OCI-LY1 (cell line): ENCODE measurements around the gene CFAP43.

ENCODE experiments used
- H2AFZ ChIP-seq: fragments of 200-600 bp; sonication (generic), shearing (Covaris generic); 2 replicates; pipeline ENCODE4 v1.6.0; 2014; ENCODE audit warnings: antibody characterized with exemption, mild to moderate bottlenecking, low read length
- H3F3A ChIP-seq: fragments of 200-600 bp; sonication (generic), shearing (Covaris generic); 2 replicates; pipeline ENCODE4 v1.6.0; 2014; ENCODE audit warnings: mild to moderate bottlenecking, antibody characterized with exemption, low read length, moderate library complexity; ENCODE audit not compliant: insufficient read depth
- H3K27ac ChIP-seq: fragments of 200-600 bp; sonication (generic); 2 replicates; pipeline ENCODE4 v1.5.1; 2014; ENCODE audit warnings: low read length, mixed run types, mild to moderate bottlenecking, low read depth; ENCODE audit not compliant: poor library complexity, severe bottlenecking
- H3K27me3 ChIP-seq: fragments of 200-600 bp; sonication (generic); 2 replicates; pipeline ENCODE4 v1.6.0; 2014; ENCODE audit warnings: antibody characterized with exemption, mild to moderate bottlenecking, low read length, moderate library complexity; ENCODE audit not compliant: insufficient read depth
- H3K36me3 ChIP-seq: fragments of 200-600 bp; sonication (generic); 2 replicates; pipeline ENCODE4 v1.6.1; 2014; ENCODE audit warnings: mild to moderate bottlenecking, antibody characterized with exemption, low read length, moderate library complexity, mixed read lengths; ENCODE audit not compliant: insufficient read depth
- H3K4me1 ChIP-seq: fragments of 200-600 bp; sonication (generic); 2 replicates; pipeline ENCODE4 v1.5.1; 2014; ENCODE audit warnings: mild to moderate bottlenecking, low read length, moderate library complexity; ENCODE audit not compliant: insufficient read depth, severe bottlenecking
- H3K4me2 ChIP-seq: fragments of 200-600 bp; sonication (generic), shearing (Covaris generic); 2 replicates; pipeline ENCODE4 v1.6.1; 2014; ENCODE audit warnings: low read length
- H3K4me3 ChIP-seq: fragments of 200-600 bp; sonication (generic); 2 replicates; pipeline ENCODE4 v1.5.1; 2014; ENCODE audit warnings: low read length, low read depth, mild to moderate bottlenecking, mixed read lengths; ENCODE audit not compliant: poor library complexity, severe bottlenecking
- H3K79me2 ChIP-seq: fragments of 200-600 bp; shearing (Covaris generic); 2 replicates; pipeline ENCODE4 v1.6.1; 2016; ENCODE audit warnings: mixed run types, low read length, mixed read lengths; ENCODE audit not compliant: insufficient read depth
- H3K9ac ChIP-seq: fragments of 200-600 bp; sonication (generic), shearing (Covaris generic); 2 replicates; pipeline ENCODE4 v1.6.1; 2014; ENCODE audit warnings: mild to moderate bottlenecking, low read length, mixed read lengths
- H3K9me2 ChIP-seq: fragments of 200-600 bp; sonication (generic), shearing (Covaris generic); 2 replicates; pipeline ENCODE4 v1.6.1; 2014; ENCODE audit warnings: low read depth, mild to moderate bottlenecking, low read length, mixed read lengths
- H3K9me3 ChIP-seq: fragments of 200-600 bp; shearing (Covaris generic); 2 replicates; pipeline ENCODE4 v1.6.1; 2014; ENCODE audit warnings: low read length, mixed read lengths
- H4K20me1 ChIP-seq: fragments of 200-600 bp; sonication (generic), shearing (Covaris generic); 2 replicates; pipeline ENCODE4 v1.6.0; 2016; ENCODE audit warnings: mild to moderate bottlenecking, low read length; ENCODE audit not compliant: insufficient read depth
- CTCF ChIP-seq: fragments of 200-600 bp; sonication (generic), shearing (Covaris generic); IDR thresholded peaks from 2 replicates; pipeline ENCODE4 v1.5.1; 2017; ENCODE audit warnings: mild to moderate bottlenecking, antibody characterized with exemption, low read length, moderate library complexity, mixed read lengths
- EZH2 ChIP-seq: fragments of 200-600 bp; sonication (generic), shearing (Covaris generic); IDR thresholded peaks from 2 replicates; pipeline ENCODE4 v1.8.0; 2017; ENCODE audit warnings: borderline replicate concordance, mixed run types, mild to moderate bottlenecking, antibody characterized with exemption, low read length, moderate library complexity, mixed read lengths

Gene CFAP43

GRCh38 chr10:104277785-104278184 lies 45.6 kb upstream of the CFAP43 start:
- H3K4me2 ChIP-seq = no peak overlapping the region
- no peak overlapping the region for H2AFZ ChIP-seq
- no peaks in the 10 kb centered on the region for H3K36me3 ChIP-seq
- TF ChIP-seq CTCF (no peak), EZH2 (no peak)
- no peaks in the 10 kb centered on the region for H3K79me2 ChIP-seq
- no peaks in the 10 kb centered on the region for H3F3A ChIP-seq
- H3K27me3 ChIP-seq = no peaks in the 10 kb centered on the region
- no peak overlapping the region for H3K4me3 ChIP-seq
- no peak overlapping the region for H3K9ac ChIP-seq
- no peaks in the 10 kb centered on the region for H3K9me3 ChIP-seq
- no peaks in the 10 kb centered on the region for H3K9me2 ChIP-seq
- H3K4me1 ChIP-seq = no peaks in the 10 kb centered on the region
- no peak overlapping the region for H3K27ac ChIP-seq
- no peaks in the 10 kb centered on the region for H4K20me1 ChIP-seq

- H3K36me3 ChIP-seq = no peaks in the 10 kb centered on the region
- H3K4me1 ChIP-seq = no peaks in the 10 kb centered on the region
- no peak overlapping the region for H2AFZ ChIP-seq
- H3K79me2 ChIP-seq = no peaks in the 10 kb centered on the region
- no peak overlapping the region for H3K27ac ChIP-seq
- H3F3A ChIP-seq = no peaks in the 10 kb centered on the region
- TF ChIP-seq EZH2 = no peak
- no peak for TF ChIP-seq CTCF
- no peaks in the 10 kb centered on the region for H3K9me3 ChIP-seq
- H3K27me3 ChIP-seq = no peaks in the 10 kb centered on the region
- no peak overlapping the region for H3K4me3 ChIP-seq
- H3K9me2 ChIP-seq = no peaks in the 10 kb centered on the region
- H4K20me1 ChIP-seq = no peaks in the 10 kb centered on the region
- H3K4me2 ChIP-seq = no peak overlapping the region
- H3K9ac ChIP-seq = no peak overlapping the region
Measured at GRCh38 chr10:104276192-104276591, 44.0 kb upstream of the CFAP43 start.

GRCh38 chr10:104274762-104275721 lies 42.9 kb upstream of the CFAP43 start:
- H3K4me3 ChIP-seq = no peak overlapping the region

More at GRCh38 chr10:104274762-104275721, 42.9 kb upstream of the CFAP43 start:
- no peak overlapping the region for H3K27ac ChIP-seq
- no peaks in the 10 kb centered on the region for H3K9me2 ChIP-seq
- H2AFZ ChIP-seq = no peak overlapping the region
- H3K79me2 ChIP-seq = no peaks in the 10 kb centered on the region
- H3K27me3 ChIP-seq = no peaks in the 10 kb centered on the region
- H3K4me2 ChIP-seq = no peak overlapping the region
- H3K4me1 ChIP-seq = no peaks in the 10 kb centered on the region
- no peaks in the 10 kb centered on the region for H3K36me3 ChIP-seq
- H3K9me3 ChIP-seq = no peaks in the 10 kb centered on the region
- TF ChIP-seq CTCF (peak; percentile 76), EZH2 (no peak)
- H4K20me1 ChIP-seq = no peaks in the 10 kb centered on the region
- no peak overlapping the region for H3K9ac ChIP-seq
- H3F3A ChIP-seq = no peaks in the 10 kb centered on the region
